Vagina (tissue), 2 donors: Measurements from ENCODE around the gene MYLK4.

Experiments
- CTCF ChIP-seq, 3 experiments: fragments of 450-650 bp in 2 of 3; fragments of 200-600 bp in 1 of 3; sonication (generic) in 1 of 3; IDR thresholded peaks; one replicate each; pipeline ENCODE4 v1.5.1; 2017 to 2019; ENCODE audit warnings: antibody characterized with exemption in 3 of 3, mild to moderate bottlenecking in 2 of 3, moderate library complexity in 2 of 3
- POLR2A ChIP-seq, 2 donors: fragments of 450-650 bp; IDR thresholded peaks; one replicate each; pipeline ENCODE4 v1.6.1; 2017; ENCODE audit warnings: antibody characterized with exemption in 2 of 2, mild to moderate bottlenecking in 2 of 2, moderate library complexity in 2 of 2
- POLR2AphosphoS5 ChIP-seq, 2 donors: sonication (generic); formaldehyde crosslinking; IDR thresholded peaks; one replicate each; pipeline ENCODE4 v1.9.0; 2017; ENCODE audit warnings: antibody characterized with exemption in 2 of 2, mild to moderate bottlenecking in 2 of 2, low read depth in 1 of 2; ENCODE audit not compliant: insufficient read depth in 1 of 2

GRCh38 chr6:2697291-2697690, 53.4 kb downstream of the MYLK4 start:
- TF ChIP-seq CTCF (IDR thresholded peaks at IDR 0.05) (no peak), POLR2A (IDR thresholded peaks at IDR 0.05) (no peak), POLR2AphosphoS5 (IDR thresholded peaks at IDR 0.05; ENCODE audit: insufficient read depth in 1 of 2, low read depth in 1 of 2) (no peak)
